Mesendoderm (in vitro differentiated cells): ENCODE results near the gene SGMS1.

Experiments
- DNase-seq: peaks from one replicate; pipeline ENCODE4 v3.0.0; 2013
- H2AK5ac ChIP-seq: 2 replicates; pipeline ENCODE4 v1.6.1; 2013; ENCODE audit warnings: low read length, inconsistent platforms
- H2BK120ac ChIP-seq: 2 replicates; pipeline ENCODE4 v1.6.1; 2013; ENCODE audit warnings: low read depth, mild to moderate bottlenecking, low read length, moderate library complexity, mixed read lengths
- H2BK15ac ChIP-seq: replicated peaks from 2 replicates; pipeline ENCODE4 v1.6.1; 2013; ENCODE audit warnings: low read depth, mild to moderate bottlenecking, moderate library complexity
- H2BK5ac ChIP-seq: 2 replicates; pipeline ENCODE4 v1.6.1; 2013; ENCODE audit warnings: low read length, inconsistent platforms
- H3K18ac ChIP-seq: 2 replicates; pipeline ENCODE4 v1.6.1; 2013; ENCODE audit warnings: mild to moderate bottlenecking, low read length, mixed read lengths
- H3K23ac ChIP-seq: one replicate; pipeline ENCODE4 v1.6.1; 2013; ENCODE audit warnings: low read length
- H3K27ac ChIP-seq: 2 replicates; pipeline ENCODE4 v1.5.1; 2013; ENCODE audit warnings: low read depth, mild to moderate bottlenecking, inconsistent platforms, low read length, moderate library complexity
- H3K27me3 ChIP-seq: 2 replicates; pipeline ENCODE4 v1.6.1; 2013; ENCODE audit warnings: low read length, control low read depth, mild to moderate bottlenecking, inconsistent platforms; ENCODE audit not compliant: insufficient read depth, poor library complexity
- H3K36me3 ChIP-seq: 2 replicates; pipeline ENCODE4 v1.6.1; 2013; ENCODE audit warnings: low read length, inconsistent platforms; ENCODE audit not compliant: control insufficient read depth, insufficient read depth
- H3K4ac ChIP-seq: one replicate; pipeline ENCODE4 v1.6.1; 2013; ENCODE audit warnings: low read depth, mild to moderate bottlenecking, low read length, moderate library complexity
- H3K4me1 ChIP-seq: 2 replicates; pipeline ENCODE4 v1.6.1; 2013; ENCODE audit warnings: low read depth, low read length, inconsistent platforms; ENCODE audit not compliant: control insufficient read depth
- H3K4me2 ChIP-seq: 2 replicates; pipeline ENCODE4 v1.6.1; 2013; ENCODE audit warnings: low read length
- H3K4me3 ChIP-seq: 2 replicates; pipeline ENCODE4 v1.5.1; 2013; ENCODE audit warnings: mild to moderate bottlenecking, low read length
- H3K56ac ChIP-seq: one replicate; pipeline ENCODE4 v1.6.1; 2013; ENCODE audit warnings: low read length
- H3K79me1 ChIP-seq: 2 replicates; pipeline ENCODE4 v1.6.1; 2013; ENCODE audit warnings: low read length, inconsistent platforms
- H3K79me2 ChIP-seq: 2 replicates; pipeline ENCODE4 v1.6.1; 2013; ENCODE audit warnings: mild to moderate bottlenecking, low read length; ENCODE audit not compliant: control insufficient read depth, insufficient read depth
- H3K9ac ChIP-seq: 2 replicates; pipeline ENCODE4 v1.6.1; 2013; ENCODE audit warnings: low read length, inconsistent platforms
- H4K5ac ChIP-seq: one replicate; pipeline ENCODE4 v1.6.1; 2013; ENCODE audit warnings: low read length
- H4K8ac ChIP-seq: one replicate; pipeline ENCODE4 v1.6.1; 2013; ENCODE audit warnings: low read depth, mild to moderate bottlenecking, control low read depth, low read length, moderate library complexity
- WGBS: extraction: QIAGEN DNeasy Blood & Tissue Kit; methylation state at CpG from one replicate; pipeline ENCODE4 v1.1.7; 2013; ENCODE audit warnings: low lambda C conversion rate, missing lambda C conversion rate; ENCODE audit not compliant: insufficient coverage; ENCODE audit errors: extremely low coverage; 5-methylcytosine and 5-hydroxymethylcytosine counted together

SGMS1 gene

DNA sequence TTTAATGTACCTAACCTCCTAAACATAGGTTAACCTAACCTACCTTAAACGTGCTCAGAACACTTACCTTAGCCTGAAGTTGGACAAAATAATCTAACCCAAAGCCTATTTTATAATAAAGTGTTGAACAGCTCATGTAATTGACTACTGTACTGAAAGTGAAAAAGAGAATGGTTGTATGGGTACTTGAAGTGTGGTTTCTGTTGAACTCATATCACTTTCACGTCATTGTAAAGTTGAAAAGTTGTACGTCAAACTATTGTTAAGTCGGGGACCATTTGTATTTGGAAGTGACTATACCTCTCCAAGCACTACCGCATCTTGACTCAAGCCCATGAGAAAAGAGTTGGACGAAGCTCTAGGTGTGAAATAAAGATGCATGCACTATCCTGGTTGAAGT lies 334.6 kb downstream of the SGMS1 start:
- H4K5ac ChIP-seq: no peak overlapping the region
- no peaks in the 10 kb centered on the region for H3K27me3 ChIP-seq
- DNase-seq: no peak
- no peak overlapping the region for H3K4me2 ChIP-seq
- H3K56ac ChIP-seq: no peak overlapping the region
- no peak overlapping the region for H2AK5ac ChIP-seq
- no peaks in the 10 kb centered on the region for H3K79me1 ChIP-seq
- H3K4me1 ChIP-seq: no peaks in the 10 kb centered on the region
- no peak overlapping the region for H2BK15ac ChIP-seq
- H3K23ac ChIP-seq: no peak overlapping the region
- H4K8ac ChIP-seq: no peak overlapping the region
- H3K4ac ChIP-seq: no peak overlapping the region
- no peak overlapping the region for H3K27ac ChIP-seq
- H2BK5ac ChIP-seq: no peak overlapping the region
- WGBS: no CpG with 5 or more reads among the region's 6 CpGs
- H3K36me3 ChIP-seq: no peaks in the 10 kb centered on the region
- H3K79me2 ChIP-seq: no peaks in the 10 kb centered on the region
- H3K4me3 ChIP-seq: no peak overlapping the region
- H2BK120ac ChIP-seq: no peak overlapping the region
- no peak overlapping the region for H3K9ac ChIP-seq
- no peak overlapping the region for H3K18ac ChIP-seq

DNA sequence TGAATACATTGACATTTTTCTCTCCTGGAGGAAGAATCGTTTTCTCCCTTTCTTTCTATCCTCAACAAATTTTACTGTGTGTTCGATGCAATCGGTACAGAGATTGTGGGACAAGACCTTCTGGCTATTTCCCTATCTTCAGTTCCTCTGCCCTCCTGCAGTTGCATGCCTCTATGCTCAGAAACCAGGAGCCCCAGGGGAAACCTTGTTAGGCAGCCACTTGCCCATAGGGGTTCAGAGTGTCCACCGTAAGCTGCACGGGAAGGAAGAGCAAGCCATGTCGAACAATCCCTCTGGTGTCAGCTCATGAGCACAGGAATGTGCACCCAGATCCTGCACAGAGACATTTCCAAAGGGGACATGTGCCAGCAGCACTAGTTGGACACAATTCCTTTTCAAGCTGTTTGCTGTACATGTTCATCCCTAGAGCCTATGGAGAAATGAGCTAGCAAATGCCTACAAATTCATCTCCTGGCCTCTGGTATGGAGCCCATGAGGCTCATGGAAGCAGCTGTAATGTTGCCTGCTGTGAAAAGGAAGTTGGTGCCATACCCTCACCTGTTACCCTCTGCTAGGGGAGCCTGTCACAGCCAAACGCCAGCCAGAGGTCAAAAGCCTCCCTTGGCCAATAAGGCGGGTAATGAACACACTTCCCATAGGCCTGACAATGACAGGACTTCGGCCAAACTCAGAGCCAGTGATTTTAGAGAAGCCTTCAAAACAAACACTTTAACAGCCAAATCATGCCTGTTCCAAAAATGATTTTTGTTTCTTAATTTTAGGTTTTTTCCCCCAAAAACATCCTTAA lies 336.6 kb downstream of the SGMS1 start:
- no peak overlapping the region for H2BK15ac ChIP-seq
- no peak overlapping the region for H2BK5ac ChIP-seq
- no peaks in the 10 kb centered on the region for H3K27me3 ChIP-seq
- no CpG with 5 or more reads among the region's 9 CpGs for WGBS
- H3K9ac ChIP-seq: no peak overlapping the region
- H3K4me2 ChIP-seq: no peak overlapping the region
- no peak for DNase-seq
- no peak overlapping the region for H2BK120ac ChIP-seq
- no peaks in the 10 kb centered on the region for H3K36me3 ChIP-seq
- H3K4me1 ChIP-seq: no peaks in the 10 kb centered on the region
- H3K23ac ChIP-seq: no peak overlapping the region
- H3K56ac ChIP-seq: no peak overlapping the region
- H3K79me1 ChIP-seq: no peaks in the 10 kb centered on the region
- H3K18ac ChIP-seq: no peak overlapping the region
- H3K4me3 ChIP-seq: no peak overlapping the region
- no peak overlapping the region for H2AK5ac ChIP-seq
- no peak overlapping the region for H4K8ac ChIP-seq
- H4K5ac ChIP-seq: no peak overlapping the region
- H3K27ac ChIP-seq: no peak overlapping the region
- H3K4ac ChIP-seq: no peak overlapping the region
- no peaks in the 10 kb centered on the region for H3K79me2 ChIP-seq

DNA sequence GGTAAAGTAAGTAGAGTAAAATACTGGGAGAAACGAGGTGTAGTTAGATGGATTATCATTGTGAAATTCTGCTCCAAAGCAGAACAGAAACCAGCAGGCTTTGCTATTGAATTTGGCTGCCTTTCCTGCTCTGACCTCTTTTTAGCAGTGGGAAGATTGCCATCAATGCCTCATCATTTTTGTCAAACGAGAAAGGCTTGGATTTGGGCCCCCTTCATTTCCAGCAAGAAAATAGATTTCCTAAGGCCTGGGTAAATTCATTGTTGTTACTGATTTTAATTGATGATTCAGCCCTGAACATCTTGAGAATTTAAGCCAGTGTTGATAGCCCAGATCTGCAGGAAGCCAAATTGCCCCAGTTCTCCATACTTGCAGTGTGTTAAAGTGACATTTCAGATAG lies 337.2 kb downstream of the SGMS1 start:
- Histone ChIP-seq H2BK15ac (no peak overlapping the region), H3K4me1 (no peaks in the 10 kb centered on the region), H3K79me2 (no peaks in the 10 kb centered on the region), H3K4me3 (no peak overlapping the region), H3K23ac (no peak overlapping the region), H4K5ac (no peak overlapping the region), H2BK5ac (no peak overlapping the region), H3K56ac (no peak overlapping the region), H3K36me3 (no peaks in the 10 kb centered on the region), H3K9ac (no peak overlapping the region), H3K27me3 (no peaks in the 10 kb centered on the region), H3K4me2 (no peak overlapping the region), H3K18ac (no peak overlapping the region), H2BK120ac (no peak overlapping the region), H3K27ac (no peak overlapping the region), H4K8ac (no peak overlapping the region), H2AK5ac (no peak overlapping the region), H3K79me1 (no peaks in the 10 kb centered on the region), H3K4ac (no peak overlapping the region)
- WGBS: 100% methylated on average over 1 of the region's 2 CpGs
- no peak for DNase-seq

DNA sequence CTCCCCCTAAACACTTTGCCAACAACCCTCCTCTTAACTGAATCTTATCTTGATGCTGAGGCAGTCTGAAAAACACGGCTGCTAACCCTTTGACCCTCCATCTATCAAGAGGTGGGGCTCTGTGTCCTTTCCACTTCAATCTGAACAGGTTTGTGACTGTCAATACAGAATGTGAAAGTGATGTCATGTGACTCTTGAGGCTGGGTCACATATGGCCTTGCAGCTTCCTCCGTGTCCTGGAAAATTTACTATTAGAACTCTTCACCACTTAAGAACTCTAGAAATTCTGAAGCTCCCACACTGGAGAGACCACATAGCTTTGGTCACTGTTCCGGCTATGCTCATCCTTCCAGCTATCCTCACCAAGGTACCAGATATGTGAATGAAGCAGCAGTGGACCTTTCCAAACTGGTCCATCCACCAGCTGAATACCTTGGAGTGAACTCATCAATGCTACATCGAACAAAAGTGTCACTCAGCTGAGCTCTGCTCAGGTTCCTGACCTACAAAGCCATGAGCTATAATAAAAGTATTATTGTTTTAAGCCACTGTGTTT lies 341.7 kb downstream of the SGMS1 start:
- Histone ChIP-seq H3K18ac (no peak overlapping the region), H2BK120ac (no peak overlapping the region), H3K79me2 (no peaks in the 10 kb centered on the region), H3K4me3 (no peak overlapping the region), H3K56ac (no peak overlapping the region), H3K27ac (no peak overlapping the region), H2AK5ac (no peak overlapping the region), H3K9ac (no peak overlapping the region), H4K8ac (no peak overlapping the region), H3K4me2 (no peak overlapping the region), H4K5ac (no peak overlapping the region), H3K79me1 (no peaks in the 10 kb centered on the region), H3K23ac (no peak overlapping the region), H2BK15ac (no peak overlapping the region), H3K27me3 (no peaks in the 10 kb centered on the region), H3K4ac (no peak overlapping the region), H3K4me1 (no peaks in the 10 kb centered on the region), H3K36me3 (no peaks in the 10 kb centered on the region), H2BK5ac (no peak overlapping the region)
- WGBS: no CpG with 5 or more reads among the region's 4 CpGs
- no peak for DNase-seq

DNA sequence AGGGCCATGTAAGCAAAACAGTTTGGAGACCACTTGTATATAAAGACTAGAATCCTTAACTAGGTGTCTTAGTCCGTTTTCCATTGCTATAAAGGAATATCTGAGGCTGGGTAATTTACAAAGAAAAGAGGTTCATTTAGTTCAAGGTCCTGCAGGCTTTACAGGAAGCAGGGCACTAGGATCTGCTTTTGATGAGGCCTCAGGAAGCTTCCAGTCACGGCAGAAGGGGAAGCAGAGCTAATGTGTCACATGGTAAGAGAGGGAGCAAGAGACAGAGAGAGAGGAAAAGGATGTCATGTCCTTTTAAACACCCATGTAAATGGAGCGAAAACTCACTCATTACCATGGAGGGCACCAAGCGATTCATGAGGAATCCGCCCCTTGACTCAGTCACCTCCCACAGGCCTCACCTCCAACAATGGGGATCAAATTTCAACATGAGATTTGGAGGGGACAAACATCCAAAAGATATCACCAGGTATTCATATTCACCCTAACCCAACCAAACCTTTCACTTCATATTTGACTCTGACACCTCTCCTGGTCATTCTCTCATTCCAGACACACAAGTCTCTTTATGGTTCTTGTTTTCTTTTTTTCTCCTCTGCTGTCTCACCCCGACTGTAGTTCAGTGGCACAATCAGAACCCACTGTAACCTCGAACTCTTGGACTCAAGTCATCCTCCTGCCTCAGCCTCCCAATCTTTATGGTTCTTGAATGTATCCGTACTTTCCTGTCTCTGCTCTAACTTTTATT lies 342.4 kb downstream of the SGMS1 start:
- no peaks in the 10 kb centered on the region for H3K4me1 ChIP-seq
- no peaks in the 10 kb centered on the region for H3K79me2 ChIP-seq
- no peak overlapping the region for H3K4ac ChIP-seq
- no peak overlapping the region for H2BK5ac ChIP-seq
- no peaks in the 10 kb centered on the region for H3K36me3 ChIP-seq
- no peak overlapping the region for H4K5ac ChIP-seq
- no peak for DNase-seq
- no peaks in the 10 kb centered on the region for H3K79me1 ChIP-seq
- H3K23ac ChIP-seq: no peak overlapping the region
- no peak overlapping the region for H3K27ac ChIP-seq
- no peak overlapping the region for H3K4me2 ChIP-seq
- no peaks in the 10 kb centered on the region for H3K27me3 ChIP-seq
- H3K9ac ChIP-seq: no peak overlapping the region
- no CpG with 5 or more reads among the region's 8 CpGs for WGBS
- no peak overlapping the region for H2AK5ac ChIP-seq
- no peak overlapping the region for H2BK120ac ChIP-seq
- no peak overlapping the region for H3K18ac ChIP-seq
- no peak overlapping the region for H3K4me3 ChIP-seq
- H2BK15ac ChIP-seq: no peak overlapping the region
- no peak overlapping the region for H4K8ac ChIP-seq
- no peak overlapping the region for H3K56ac ChIP-seq
